Sigmoid colon (tissue), 7 donors: ENCODE data around the gene MRTFB. TPM values are rescaled to one million over a fixed set of nuclear protein-coding genes. Genes with fewer than 3 reads are reported as not detected.
A peak's percentile ranks its signal among the peaks of the same experiment; 100 is the strongest.

Source experiments
- DNase-seq: peaks from one replicate; pipeline ENCODE4 v3.0.0-alpha.2; 2019
- H3K27ac ChIP-seq, 4 donors: fragments of 200-600 bp; sonication (generic); one replicate each; pipeline ENCODE4 v1.5.1; 2016 to 2019; ENCODE audit warnings: mild to moderate bottlenecking in 1 of 4
- H3K27me3 ChIP-seq, 3 donors: fragments of 200-600 bp; sonication (generic); one replicate each; pipeline ENCODE4 v1.5.1; 2019; ENCODE audit warnings: mild to moderate bottlenecking in 1 of 3
- H3K36me3 ChIP-seq, 4 donors: fragments of 200-600 bp; sonication (generic); one replicate each; pipeline ENCODE4 v1.5.1; 2016 to 2019
- H3K4me1 ChIP-seq, 4 donors: fragments of 200-600 bp; sonication (generic); one replicate each; pipeline ENCODE4 v1.5.1; 2017 to 2019
- H3K4me3 ChIP-seq, 4 donors: fragments of 200-600 bp; sonication (generic); one replicate each; pipeline ENCODE4 v1.5.1; 2017 to 2019; ENCODE audit warnings: mild to moderate bottlenecking in 2 of 4, moderate library complexity in 1 of 4
- H3K9me3 ChIP-seq, 4 donors: fragments of 200-600 bp in 3 of 4; sonication (generic) in 3 of 4; one replicate each; pipeline versions ENCODE4 v1.5.1 to v1.6.1; 2013 to 2019
- CTCF ChIP-seq, 4 experiments: fragments of 450-650 bp in 3 of 4; fragments of 200-600 bp in 1 of 4; IDR thresholded peaks; one replicate each; pipeline ENCODE4 v1.5.1; 2016 to 2019; ENCODE audit warnings: antibody characterized with exemption in 4 of 4, mild to moderate bottlenecking in 3 of 4, moderate library complexity in 2 of 4
- EP300 ChIP-seq, 4 donors: sonication (generic); formaldehyde crosslinking; IDR thresholded peaks; one replicate each; pipeline ENCODE4 v1.6.1; 2017; ENCODE audit warnings: antibody characterized with exemption in 4 of 4
- POLR2A ChIP-seq, 2 donors: fragments of 450-650 bp; IDR thresholded peaks; one replicate each; pipeline ENCODE4 v1.6.1; 2016; ENCODE audit warnings: antibody characterized with exemption in 2 of 2, mild to moderate bottlenecking in 2 of 2, moderate library complexity in 2 of 2
- POLR2AphosphoS5 ChIP-seq, 4 donors: sonication (generic); formaldehyde crosslinking; IDR thresholded peaks; one replicate each; pipeline ENCODE4 v1.6.1; 2017; ENCODE audit warnings: antibody characterized with exemption in 4 of 4
- WGBS, 2 donors: extraction: QIAGEN DNeasy Blood & Tissue Kit; methylation state at CpG; one replicate each; pipeline ENCODE4 v1.1.7; 2013; 5-methylcytosine and 5-hydroxymethylcytosine counted together
- intact Hi-C: fragments of 100-400 bp; cut with DNase I; formaldehyde crosslinking; loops from one replicate; pipeline ENCODE4 v1.15.1; 2023
- polyA plus RNA-seq, 3 donors: library from polyadenylated mRNA; stranded (reverse); fragments of 200-250 nt; gene quantifications; one replicate each; pipeline ENCODE4 v1.2.3, GENCODE V29; 2013
- total RNA-seq, 4 donors: library from RNA; depleted of rRNA; stranded (reverse); fragments of >200 nt; gene quantifications; one replicate each; pipeline ENCODE4 v1.1.0, GENCODE V29; 2016
- donor health status: healthy with polysubstance abuse.
- donor health status: Bipolar disorder and iron deficiency.
- donor health status: healthy.

MRTFB gene
- total and polyA plus RNA-seq, 7 donors, result 4.6 to 44.6 (median 23.2) TPM

- TF ChIP-seq EP300 (IDR thresholded peaks at IDR 0.05) (no peak), POLR2A (IDR thresholded peaks at IDR 0.05) (no peak)
- no peak overlapping the region for H3K27ac ChIP-seq
- intact Hi-C loops, result no loop called here
- WGBS, 2 donors, result 98% methylated on average over 5 of the region's 5 CpGs
- no peak overlapping the region for H3K4me3 ChIP-seq
- no peak for DNase-seq
- no peaks in the 10 kb centered on the region for H3K9me3 ChIP-seq
- peaks cover 0 to 22% (median 4%) of the 10 kb centered on the region in 4 donors for H3K4me1 ChIP-seq
- no peaks in the 10 kb centered on the region for H3K27me3 ChIP-seq
- no peaks in the 10 kb centered on the region for H3K36me3 ChIP-seq
Observed at GRCh38 chr16:14129502-14129901, 58.4 kb downstream of the MRTFB start.

- Histone ChIP-seq H3K4me1 (peaks cover 0 to 15% (median 4%) of the 10 kb centered on the region in 4 donors), H3K36me3 (no peaks in the 10 kb centered on the region), H3K9me3 (no peaks in the 10 kb centered on the region), H3K27me3 (no peaks in the 10 kb centered on the region), H3K27ac (no peak overlapping the region), H3K4me3 (no peak overlapping the region)
- TF ChIP-seq EP300 (IDR thresholded peaks at IDR 0.05) (no peak), CTCF (IDR thresholded peaks at IDR 0.05) (no peak), POLR2A (IDR thresholded peaks at IDR 0.05) (no peak), POLR2AphosphoS5 (IDR thresholded peaks at IDR 0.05) (no peak)
- WGBS, 2 donors, result 33 to 67% methylated on average over 4 of the region's 4 CpGs
- intact Hi-C loops, result no loop called here
- DNase-seq, result no peak
Observed at GRCh38 chr16:14131774-14132695, 60.9 kb downstream of the MRTFB start.

- peaks cover 0 to 15% (median 4%) of the 10 kb centered on the region in 4 donors for H3K4me1 ChIP-seq
Observed at GRCh38 chr16:14132696-14133048, 61.6 kb downstream of the MRTFB start.

GRCh38 chr16:14133907-14134306 lies 62.8 kb downstream of the MRTFB start:
- intact Hi-C loops, result no loop called here
- Histone ChIP-seq H3K27me3 (no peaks in the 10 kb centered on the region), H3K9me3 (no peaks in the 10 kb centered on the region), H3K36me3 (no peaks in the 10 kb centered on the region), H3K27ac (peak overlapping the region in 1 of 4 donors; percentile 42), H3K4me3 (no peak overlapping the region), H3K4me1 (peaks cover 0 to 15% (median 4%) of the 10 kb centered on the region in 4 donors)
- no peak for DNase-seq
- TF ChIP-seq EP300 (IDR thresholded peaks at IDR 0.05) (no peak), POLR2AphosphoS5 (IDR thresholded peaks at IDR 0.05) (no peak), CTCF (IDR thresholded peaks at IDR 0.05) (no peak), POLR2A (IDR thresholded peaks at IDR 0.05) (no peak)
- WGBS, 2 donors, result 63 to 67% methylated on average over 1 of the region's 1 CpG

More at GRCh38 chr16:14132696-14133048, 61.6 kb downstream of the MRTFB start:
- DNase-seq, result no peak
- Histone ChIP-seq H3K27ac (no peak overlapping the region), H3K27me3 (no peaks in the 10 kb centered on the region), H3K4me3 (no peak overlapping the region), H3K9me3 (no peaks in the 10 kb centered on the region), H3K36me3 (no peaks in the 10 kb centered on the region)
- intact Hi-C loops, result no loop called here
- TF ChIP-seq CTCF (IDR thresholded peaks at IDR 0.05) (no peak), POLR2AphosphoS5 (IDR thresholded peaks at IDR 0.05) (no peak), EP300 (IDR thresholded peaks at IDR 0.05) (no peak), POLR2A (IDR thresholded peaks at IDR 0.05) (no peak)
- 86 to 87% methylated on average over 4 of the region's 4 CpGs for WGBS, 2 donors

- WGBS, 2 donors, result 97 to 99% methylated on average over 5 of the region's 5 CpGs
- H3K36me3 ChIP-seq, result peaks cover 0 to 2% (median 0%) of the 10 kb centered on the region in 4 donors
- TF ChIP-seq POLR2A (IDR thresholded peaks at IDR 0.05) (no peak), EP300 (IDR thresholded peaks at IDR 0.05) (no peak), CTCF (IDR thresholded peaks at IDR 0.05) (no peak), POLR2AphosphoS5 (IDR thresholded peaks at IDR 0.05) (no peak)
- no peak overlapping the region for H3K27ac ChIP-seq
- no peak for DNase-seq
- no peaks in the 10 kb centered on the region for H3K27me3 ChIP-seq
- H3K4me1 ChIP-seq, result peaks cover 0 to 15% (median 4%) of the 10 kb centered on the region in 4 donors
- H3K9me3 ChIP-seq, result no peaks in the 10 kb centered on the region
- no peak overlapping the region for H3K4me3 ChIP-seq
- intact Hi-C loops, result no loop called here
Observed at GRCh38 chr16:14135704-14136103, 64.6 kb downstream of the MRTFB start.
